ENCODE measurements around the gene PSME3.
"Not testable (repeated sequence)": the region's sequence is repeated elsewhere in the genome, so short reads cannot be mapped to it uniquely, and the experiment has no call there.

The PSME3 gene

DNA sequence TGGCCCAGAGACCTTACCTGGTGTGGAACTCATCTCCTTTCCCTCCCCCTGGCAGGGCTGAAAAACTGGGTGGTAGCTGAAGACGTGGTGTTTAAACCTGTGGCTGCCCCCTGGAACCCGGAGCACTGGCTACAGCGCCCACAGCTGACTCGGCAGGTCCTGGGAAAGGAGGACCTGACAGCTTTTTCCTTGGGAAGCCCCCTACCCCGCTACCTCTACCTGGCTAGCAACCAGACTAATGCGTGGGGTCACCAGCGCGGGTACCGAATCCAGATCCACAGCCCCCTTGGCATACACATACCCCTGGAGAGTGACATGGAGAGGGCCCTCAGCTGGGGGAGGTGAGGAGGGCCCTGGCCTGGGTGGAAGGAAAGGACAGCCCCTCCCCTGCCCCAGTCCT is 15.8 kb downstream of the PSME3 start:
- no peak overlapping the region for H3K4me3 ChIP-seq (ENCODE audit: control insufficient read depth, low read depth, low read length)
- DNase-seq (ENCODE audit: low read depth) = no peak
- TF ChIP-seq, protein P1, sequence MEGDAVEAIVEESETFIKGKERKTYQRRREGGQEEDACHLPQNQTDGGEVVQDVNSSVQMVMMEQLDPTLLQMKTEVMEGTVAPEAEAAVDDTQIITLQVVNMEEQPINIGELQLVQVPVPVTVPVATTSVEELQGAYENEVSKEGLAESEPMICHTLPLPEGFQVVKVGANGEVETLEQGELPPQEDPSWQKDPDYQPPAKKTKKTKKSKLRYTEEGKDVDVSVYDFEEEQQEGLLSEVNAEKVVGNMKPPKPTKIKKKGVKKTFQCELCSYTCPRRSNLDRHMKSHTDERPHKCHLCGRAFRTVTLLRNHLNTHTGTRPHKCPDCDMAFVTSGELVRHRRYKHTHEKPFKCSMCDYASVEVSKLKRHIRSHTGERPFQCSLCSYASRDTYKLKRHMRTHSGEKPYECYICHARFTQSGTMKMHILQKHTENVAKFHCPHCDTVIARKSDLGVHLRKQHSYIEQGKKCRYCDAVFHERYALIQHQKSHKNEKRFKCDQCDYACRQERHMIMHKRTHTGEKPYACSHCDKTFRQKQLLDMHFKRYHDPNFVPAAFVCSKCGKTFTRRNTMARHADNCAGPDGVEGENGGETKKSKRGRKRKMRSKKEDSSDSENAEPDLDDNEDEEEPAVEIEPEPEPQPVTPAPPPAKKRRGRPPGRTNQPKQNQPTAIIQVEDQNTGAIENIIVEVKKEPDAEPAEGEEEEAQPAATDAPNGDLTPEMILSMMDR (IDR thresholded peaks at IDR 0.05; ENCODE audit: control insufficient read depth, insufficient read depth, low read depth, low read length, missing control alignments) = no peak

DNA sequence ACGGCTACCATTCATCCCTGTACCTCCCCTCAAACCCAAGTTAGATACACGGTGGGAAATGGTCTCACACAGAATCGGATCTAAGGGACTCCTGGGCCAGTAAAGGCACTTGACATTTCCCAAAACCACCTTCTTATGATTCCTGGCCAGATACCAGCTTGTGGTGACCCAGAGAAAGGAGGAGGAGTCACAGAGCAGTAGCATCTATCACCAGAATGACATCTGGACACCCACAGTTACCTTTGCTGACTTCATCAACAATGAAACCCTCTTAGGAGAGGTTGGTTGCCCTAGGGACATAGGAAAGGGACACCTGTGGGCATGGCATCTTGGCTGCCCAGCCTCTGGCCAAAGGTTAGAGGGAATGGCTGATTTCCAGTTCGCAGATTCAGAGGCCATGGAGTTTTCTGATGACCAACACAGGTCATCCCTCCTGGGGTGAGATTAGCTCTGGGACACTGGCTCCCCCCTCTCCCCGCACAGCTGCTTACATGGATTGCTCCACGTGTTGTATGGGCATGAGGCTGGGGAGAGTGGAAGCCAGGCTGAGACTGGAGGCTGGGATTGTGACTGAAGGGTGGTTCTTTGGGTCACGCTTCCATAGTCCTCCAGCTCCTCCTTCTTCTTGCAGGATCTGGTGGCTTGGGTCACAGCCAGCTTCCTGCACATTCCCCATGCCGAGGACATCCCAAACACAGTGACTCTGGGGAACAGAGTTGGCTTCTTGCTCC is 16.4 kb downstream of the PSME3 start:
- DNase-seq (ENCODE audit: low read depth) = no peak
- TF ChIP-seq, protein P1 (IDR thresholded peaks at IDR 0.05; ENCODE audit: control insufficient read depth, insufficient read depth, low read depth, low read length, missing control alignments) = no peak

DNA sequence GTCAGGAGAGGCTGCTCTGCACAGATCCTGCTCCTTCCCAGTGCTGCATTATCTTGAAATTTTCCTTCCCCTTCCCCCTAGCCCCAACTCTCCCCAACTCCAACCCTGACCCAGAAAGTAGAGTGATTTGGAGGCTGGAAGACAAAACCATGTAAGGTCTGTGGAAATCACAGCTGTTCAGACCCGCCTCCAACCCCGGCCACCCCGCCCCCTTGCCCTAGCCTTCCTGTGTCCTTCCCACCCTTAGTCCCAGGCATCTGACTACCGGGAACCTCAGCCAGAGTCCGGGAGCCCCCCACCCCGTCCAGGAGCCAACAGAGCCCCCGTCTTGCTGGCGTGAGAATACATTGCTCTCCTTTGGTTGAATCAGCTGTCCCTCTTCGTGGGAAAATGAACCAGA is 17.8 kb downstream of the PSME3 start, which contains the start of gene AOC3:
AOC3 (plus strand) TSS at position 246 of the 400 bp plus-strand sequence; CDS start at position 391, 145 bp downstream.
- TF ChIP-seq, protein P1 (IDR thresholded peaks at IDR 0.05; ENCODE audit: control insufficient read depth, insufficient read depth, low read depth, low read length, missing control alignments) = no peak
- H3K4me3 ChIP-seq (ENCODE audit: control insufficient read depth, low read depth, low read length) = no peak within 1 kb of the TSS
- DNase-seq (ENCODE audit: low read depth) = no peak

More for the DNA sequence above, 16.4 kb downstream of the PSME3 start:
- H3K4me3 ChIP-seq (ENCODE audit: control insufficient read depth, low read depth, low read length) = no peak overlapping the region

DNA sequence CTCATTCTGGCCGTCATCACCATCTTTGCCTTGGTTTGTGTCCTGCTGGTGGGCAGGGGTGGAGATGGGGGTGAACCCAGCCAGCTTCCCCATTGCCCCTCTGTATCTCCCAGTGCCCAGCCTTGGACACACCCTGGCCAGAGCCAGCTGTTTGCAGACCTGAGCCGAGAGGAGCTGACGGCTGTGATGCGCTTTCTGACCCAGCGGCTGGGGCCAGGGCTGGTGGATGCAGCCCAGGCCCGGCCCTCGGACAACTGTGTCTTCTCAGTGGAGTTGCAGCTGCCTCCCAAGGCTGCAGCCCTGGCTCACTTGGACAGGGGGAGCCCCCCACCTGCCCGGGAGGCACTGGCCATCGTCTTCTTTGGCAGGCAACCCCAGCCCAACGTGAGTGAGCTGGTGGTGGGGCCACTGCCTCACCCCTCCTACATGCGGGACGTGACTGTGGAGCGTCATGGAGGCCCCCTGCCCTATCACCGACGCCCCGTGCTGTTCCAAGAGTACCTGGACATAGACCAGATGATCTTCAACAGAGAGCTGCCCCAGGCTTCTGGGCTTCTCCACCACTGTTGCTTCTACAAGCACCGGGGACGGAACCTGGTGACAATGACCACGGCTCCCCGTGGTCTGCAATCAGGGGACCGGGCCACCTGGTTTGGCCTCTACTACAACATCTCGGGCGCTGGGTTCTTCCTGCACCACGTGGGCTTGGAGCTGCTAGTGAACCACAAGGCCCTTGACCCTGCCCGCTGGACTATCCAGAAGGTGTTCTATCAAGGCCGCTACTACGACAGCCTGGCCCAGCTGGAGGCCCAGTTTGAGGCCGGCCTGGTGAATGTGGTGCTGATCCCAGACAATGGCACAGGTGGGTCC is 18.4 kb downstream of the PSME3 start:
- not testable (repeated sequence) for DNase-seq (ENCODE audit: low read depth); H3K4me3 ChIP-seq (ENCODE audit: control insufficient read depth, low read depth, low read length)

DNA sequence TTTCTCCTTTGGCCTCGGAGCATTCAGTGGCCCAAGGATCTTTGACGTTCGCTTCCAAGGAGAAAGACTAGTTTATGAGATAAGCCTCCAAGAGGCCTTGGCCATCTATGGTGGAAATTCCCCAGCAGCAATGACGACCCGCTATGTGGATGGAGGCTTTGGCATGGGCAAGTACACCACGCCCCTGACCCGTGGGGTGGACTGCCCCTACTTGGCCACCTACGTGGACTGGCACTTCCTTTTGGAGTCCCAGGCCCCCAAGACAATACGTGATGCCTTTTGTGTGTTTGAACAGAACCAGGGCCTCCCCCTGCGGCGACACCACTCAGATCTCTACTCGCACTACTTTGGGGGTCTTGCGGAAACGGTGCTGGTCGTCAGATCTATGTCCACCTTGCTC is 19.2 kb downstream of the PSME3 start:
- DNase-seq (ENCODE audit: low read depth) = no peak
- no peak overlapping the region for H3K4me3 ChIP-seq (ENCODE audit: control insufficient read depth, low read depth, low read length)
- TF ChIP-seq, protein P1 (IDR thresholded peaks at IDR 0.05; ENCODE audit: control insufficient read depth, insufficient read depth, low read depth, low read length, missing control alignments) = no peak

DNA sequence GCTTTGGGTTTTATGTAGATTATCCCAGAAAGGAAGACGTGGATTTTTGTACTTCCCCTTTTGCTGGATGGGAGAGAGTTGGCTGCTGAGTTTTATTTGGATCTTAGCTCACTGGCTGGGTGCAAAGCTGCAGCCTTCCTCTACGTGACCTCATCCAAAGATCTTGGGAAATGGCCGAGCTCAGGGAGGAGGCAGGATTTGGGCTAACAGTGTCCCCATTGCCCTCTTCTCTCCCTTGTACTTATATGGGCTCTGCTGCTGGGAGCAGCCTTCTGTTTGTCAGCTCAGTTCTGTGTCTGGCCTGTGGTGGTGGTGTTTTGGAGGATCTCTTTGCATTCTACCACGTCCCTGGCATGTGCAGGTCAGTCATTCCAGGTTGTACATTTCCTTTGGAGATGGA is 19.8 kb downstream of the PSME3 start:
- no peak overlapping the region for H3K4me3 ChIP-seq (ENCODE audit: control insufficient read depth, low read depth, low read length)
- DNase-seq (ENCODE audit: low read depth) = no peak
- TF ChIP-seq, protein P1 (IDR thresholded peaks at IDR 0.05; ENCODE audit: control insufficient read depth, insufficient read depth, low read depth, low read length, missing control alignments) = no peak

DNA sequence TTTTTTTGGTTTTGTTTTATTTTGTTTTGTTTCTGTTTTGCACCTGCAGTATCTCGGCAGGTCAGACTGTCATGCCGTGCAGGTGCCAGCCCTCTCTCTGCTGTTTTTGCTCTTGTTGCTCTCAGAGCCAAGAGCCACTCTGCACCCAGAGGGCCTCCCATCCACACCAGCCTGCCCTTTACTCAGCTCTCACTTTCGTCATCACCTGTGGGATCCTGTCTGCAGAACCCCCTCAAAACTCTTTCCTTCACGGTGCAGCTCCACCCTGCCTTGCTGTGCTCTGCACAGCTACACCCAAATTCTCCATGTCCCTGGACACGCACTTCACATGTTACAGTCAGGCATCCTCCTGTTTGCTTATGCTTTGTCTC is 20.4 kb downstream of the PSME3 start:
- TF ChIP-seq, protein P1 (IDR thresholded peaks at IDR 0.05; ENCODE audit: control insufficient read depth, insufficient read depth, low read depth, low read length, missing control alignments) = no peak
- H3K4me3 ChIP-seq (ENCODE audit: control insufficient read depth, low read depth, low read length) = no peak overlapping the region
- no peak for DNase-seq (ENCODE audit: low read depth)
